HEK293 (cell line): ENCODE measurements around the gene ZNF546.

Source experiments
- CTCF ChIP-seq: fragments of 450-650 bp; formaldehyde crosslinking; IDR thresholded peaks from 2 replicates; pipeline ENCODE4 v1.5.1; 2016; ENCODE audit warnings: missing biosample characterization, missing genetic modification characterization
- EGR2 ChIP-seq: fragments of 450-650 bp; formaldehyde crosslinking; IDR thresholded peaks from 2 replicates; pipeline ENCODE4 v1.5.1; 2016; ENCODE audit warnings: low read depth, missing biosample characterization, missing genetic modification characterization
- GLIS2 ChIP-seq: fragments of 450-650 bp; formaldehyde crosslinking; IDR thresholded peaks from 2 replicates; pipeline ENCODE4 v1.5.1; 2016; ENCODE audit warnings: missing biosample characterization, missing genetic modification characterization
- KLF1 ChIP-seq: fragments of 450-650 bp; formaldehyde crosslinking; IDR thresholded peaks from 2 replicates; pipeline ENCODE4 v1.5.1; 2016; ENCODE audit warnings: missing biosample characterization, missing genetic modification characterization
- KLF8 ChIP-seq: fragments of 450-650 bp; formaldehyde crosslinking; IDR thresholded peaks from 2 replicates; pipeline ENCODE4 v1.5.1; 2016; ENCODE audit warnings: missing biosample characterization, missing genetic modification characterization
- PATZ1 ChIP-seq: fragments of 450-650 bp; formaldehyde crosslinking; IDR thresholded peaks from 2 replicates; pipeline ENCODE4 v1.5.1; 2016; ENCODE audit warnings: missing biosample characterization, missing genetic modification characterization
- REPIN1 ChIP-seq: fragments of 450-650 bp; formaldehyde crosslinking; IDR thresholded peaks from 2 replicates; pipeline ENCODE4 v1.5.1; 2017; ENCODE audit warnings: missing biosample characterization, missing genetic modification characterization, low read depth
- SP3 ChIP-seq: fragments of 450-650 bp; formaldehyde crosslinking; IDR thresholded peaks from 2 replicates; pipeline ENCODE4 v1.5.1; 2016; ENCODE audit warnings: missing biosample characterization, missing genetic modification characterization
- WT1 ChIP-seq: fragments of 450-650 bp; formaldehyde crosslinking; IDR thresholded peaks from 2 replicates; pipeline ENCODE4 v1.5.1; 2016; ENCODE audit warnings: missing biosample characterization, missing genetic modification characterization
- ZBTB17 ChIP-seq: fragments of 450-650 bp; formaldehyde crosslinking; IDR thresholded peaks from 2 replicates; pipeline ENCODE4 v1.5.1; 2016; ENCODE audit warnings: missing biosample characterization, missing genetic modification characterization
- ZBTB21 ChIP-seq: fragments of 450-650 bp; formaldehyde crosslinking; IDR thresholded peaks from 2 replicates; pipeline ENCODE4 v1.5.1; 2017; ENCODE audit warnings: missing biosample characterization, missing genetic modification characterization
- ZBTB6 ChIP-seq: fragments of 450-650 bp; formaldehyde crosslinking; IDR thresholded peaks from 2 replicates; pipeline ENCODE4 v1.5.1; 2017; ENCODE audit warnings: missing biosample characterization, missing genetic modification characterization
- ZEB2 ChIP-seq: fragments of 450-650 bp; formaldehyde crosslinking; IDR thresholded peaks from 2 replicates; pipeline ENCODE4 v1.5.1; 2016; ENCODE audit warnings: missing biosample characterization, missing genetic modification characterization
- ZNF18 ChIP-seq: fragments of 450-650 bp; formaldehyde crosslinking; IDR thresholded peaks from 2 replicates; pipeline ENCODE4 v1.5.1; 2016; ENCODE audit warnings: missing biosample characterization, missing genetic modification characterization
- ZNF324 ChIP-seq: fragments of 450-650 bp; formaldehyde crosslinking; IDR thresholded peaks from 2 replicates; pipeline ENCODE4 v1.5.1; 2016; ENCODE audit warnings: missing biosample characterization, missing genetic modification characterization
- ZNF341 ChIP-seq: fragments of 450-650 bp; formaldehyde crosslinking; IDR thresholded peaks from 2 replicates; pipeline ENCODE4; 2016; ENCODE audit warnings: low read depth, missing biosample characterization, missing genetic modification characterization
- ZNF350 ChIP-seq: fragments of 450-650 bp; formaldehyde crosslinking; IDR thresholded peaks from 2 replicates; pipeline ENCODE4 v1.5.0; 2017; ENCODE audit warnings: missing biosample characterization, mild to moderate bottlenecking, missing genetic modification characterization
- ZNF514 ChIP-seq: fragments of 450-650 bp; formaldehyde crosslinking; IDR thresholded peaks from 2 replicates; pipeline ENCODE4 v1.5.1; 2016; ENCODE audit warnings: missing biosample characterization, missing genetic modification characterization
- ZNF529 ChIP-seq: fragments of 450-650 bp; formaldehyde crosslinking; IDR thresholded peaks from 2 replicates; pipeline ENCODE4 v1.5.1; 2017; ENCODE audit warnings: missing genetic modification characterization, missing biosample characterization; ENCODE audit not compliant: insufficient replicate concordance
- ZNF558 ChIP-seq: fragments of 450-650 bp; formaldehyde crosslinking; IDR thresholded peaks from 2 replicates; pipeline ENCODE4 v1.5.1; 2016; ENCODE audit warnings: missing biosample characterization, missing genetic modification characterization
- ZNF580 ChIP-seq: fragments of 450-650 bp; formaldehyde crosslinking; IDR thresholded peaks from 2 replicates; pipeline ENCODE4 v1.5.1; 2016; ENCODE audit warnings: missing biosample characterization, missing genetic modification characterization
- ZNF600 ChIP-seq: fragments of 450-650 bp; formaldehyde crosslinking; IDR thresholded peaks from 2 replicates; pipeline ENCODE4 v1.5.1; 2016; ENCODE audit warnings: missing biosample characterization, missing genetic modification characterization
- ZNF629 ChIP-seq: fragments of 450-650 bp; formaldehyde crosslinking; IDR thresholded peaks from 2 replicates; pipeline ENCODE4 v1.5.1; 2017; ENCODE audit warnings: missing biosample characterization, missing genetic modification characterization
- ZNF639 ChIP-seq: fragments of 450-650 bp; formaldehyde crosslinking; IDR thresholded peaks from 2 replicates; pipeline ENCODE4 v1.5.1; 2016; ENCODE audit warnings: missing biosample characterization, missing genetic modification characterization
- ZNF660 ChIP-seq: fragments of 450-650 bp; IDR thresholded peaks from 2 replicates; pipeline ENCODE4 v1.5.1; 2018; ENCODE audit warnings: missing biosample characterization, mild to moderate bottlenecking, missing genetic modification characterization
- ZNF792 ChIP-seq: fragments of 450-650 bp; formaldehyde crosslinking; IDR thresholded peaks from 2 replicates; pipeline ENCODE4 v1.5.1; 2016; ENCODE audit warnings: missing biosample characterization, missing genetic modification characterization
- ZNF843 ChIP-seq: fragments of 450-650 bp; formaldehyde crosslinking; IDR thresholded peaks from 2 replicates; pipeline ENCODE4 v1.5.1; 2016; ENCODE audit warnings: missing biosample characterization, missing genetic modification characterization
- ZSCAN18 ChIP-seq: fragments of 450-650 bp; formaldehyde crosslinking; IDR thresholded peaks from 2 replicates; pipeline ENCODE4 v1.5.1; 2016; ENCODE audit warnings: missing biosample characterization, missing genetic modification characterization
- ZSCAN4 ChIP-seq: fragments of 450-650 bp; formaldehyde crosslinking; IDR thresholded peaks from 2 replicates; pipeline ENCODE4 v1.5.1; 2017; ENCODE audit warnings: missing biosample characterization, missing genetic modification characterization

Gene ZNF546

GRCh38 chr19:39970675-39971379 lies 26.0 kb upstream of the ZNF546 start, which contains the start of gene PSMC4 (continued):
- TF ChIP-seq ZBTB17 (tag by site-specific recombination), result peak; percentile 99
- peak; percentile 97 for TF ChIP-seq SP3 (tag by site-specific recombination)
- no peak for TF ChIP-seq ZSCAN18 (tag by site-specific recombination)
- TF ChIP-seq ZNF341, result peak; percentile 72
- TF ChIP-seq ZNF558, result 0 out of 2 replicates have a peak, but pooled peaks have one; percentile 45
- TF ChIP-seq ZNF639 (tag by site-specific recombination), result peak; percentile 55
- peak; percentile 99 for TF ChIP-seq GLIS2
- peak; percentile 98 for TF ChIP-seq EGR2 (tag by site-specific recombination)
- peak; percentile 72; the same call in 1 of the 2 replicates for TF ChIP-seq ZBTB6 (tag by site-specific recombination)
- TF ChIP-seq KLF8, result peak; percentile 98
- peak; percentile 34; the same call in 1 of the 2 replicates for TF ChIP-seq ZSCAN4
- no peak for TF ChIP-seq ZNF529 (tag by site-specific recombination)
- TF ChIP-seq ZNF18 (tag by site-specific recombination), result no peak
- TF ChIP-seq ZNF629 (tag by site-specific recombination), result peak; percentile 99
- TF ChIP-seq ZNF324 (tag by site-specific recombination), result peak; percentile 91
- TF ChIP-seq ZNF580 (tag by site-specific recombination), result peak; percentile 74; the same call in 1 of the 2 replicates
- peak; percentile 100 for TF ChIP-seq CTCF
- TF ChIP-seq ZNF843, result peak; percentile 60
- peak; percentile 95 for TF ChIP-seq ZNF600
- TF ChIP-seq ZNF792 (tag by site-specific recombination), result peak; percentile 72; the same call in 1 of the 2 replicates
- peak; percentile 100 for TF ChIP-seq PATZ1 (tag by site-specific recombination)
- no peak for TF ChIP-seq ZNF514 (tag by site-specific recombination)
- TF ChIP-seq ZBTB21 (tag by site-specific recombination), result peak; percentile 98
- TF ChIP-seq ZEB2 (tag by site-specific recombination), result peak; percentile 90
- peak; percentile 89 for TF ChIP-seq WT1
- peak; percentile 93; the same call in 1 of the 2 replicates for TF ChIP-seq REPIN1 (tag by site-specific recombination)
- no peak for TF ChIP-seq ZNF350 (tag by site-specific recombination)
- peak; percentile 92 for TF ChIP-seq KLF1 (tag by site-specific recombination)
- TF ChIP-seq ZNF660, result peak; percentile 2
